NCI-H187 (cell line): ENCODE data around the gene PGS1.

ENCODE experiments used
- DNase-seq, 2 experiments: peaks; one replicate each; lab custom pipeline; 2025; lab: John Stamatoyannopoulos, UW

The PGS1 gene

GRCh38 chr17:78390241-78391050 lies 12.0 kb downstream of the PGS1 start:
- DNase-seq, result peak in 1 of 2 experiments; percentile 23

GRCh38 chr17:78391051-78391431 lies 12.6 kb downstream of the PGS1 start:
- no peak for DNase-seq

GRCh38 chr17:78391843-78392242 lies 13.4 kb downstream of the PGS1 start:
- no peak for DNase-seq

- DNase-seq, result no peak
Measured at GRCh38 chr17:78392295-78392694, 13.8 kb downstream of the PGS1 start.

GRCh38 chr17:78393575-78393974 lies 15.1 kb downstream of the PGS1 start:
- no peak for DNase-seq

- peak; percentile 71 to 72 for DNase-seq
Measured at GRCh38 chr17:78394209-78394608, 15.8 kb downstream of the PGS1 start.

GRCh38 chr17:78395155-78395554 lies 16.7 kb downstream of the PGS1 start:
- no peak for DNase-seq

- no peak for DNase-seq
Measured at GRCh38 chr17:78396441-78397337, 18.2 kb downstream of the PGS1 start.

- DNase-seq, result no peak
Measured at GRCh38 chr17:78397681-78398101, 19.2 kb downstream of the PGS1 start.

- DNase-seq, result no peak
Measured at GRCh38 chr17:78398390-78398789, 19.9 kb downstream of the PGS1 start.

- no peak for DNase-seq
Measured at GRCh38 chr17:78399028-78399692, 20.7 kb downstream of the PGS1 start.

GRCh38 chr17:78399693-78400144 lies 21.3 kb downstream of the PGS1 start:
- no peak for DNase-seq

- DNase-seq, result no peak
Measured at GRCh38 chr17:78400581-78401240, 22.3 kb downstream of the PGS1 start.

GRCh38 chr17:78401246-78401645 lies 22.8 kb downstream of the PGS1 start:
- DNase-seq, result peak; percentile 36 to 75

GRCh38 chr17:78401891-78402290 lies 23.4 kb downstream of the PGS1 start:
- DNase-seq, result no peak

- no peak for DNase-seq
Measured at GRCh38 chr17:78403822-78404221, 25.4 kb downstream of the PGS1 start.

GRCh38 chr17:78406396-78406795 lies 27.9 kb downstream of the PGS1 start:
- DNase-seq, result no peak

- no peak for DNase-seq
Measured at GRCh38 chr17:78406920-78407319, 28.5 kb downstream of the PGS1 start.

- peak; percentile 43 to 73 for DNase-seq
Measured at GRCh38 chr17:78407387-78408000, 29.0 kb downstream of the PGS1 start.

GRCh38 chr17:78408476-78409050 lies 30.1 kb downstream of the PGS1 start:
- no peak for DNase-seq
